HG03432 (cell line): ENCODE measurements around the gene PCGF2.

Source experiments
- ATAC-seq: cut with Tn5 transposase; IDR thresholded peaks from one replicate; pipeline ENCODE4 v1.9.1; 2021; ENCODE audit warnings: mild to moderate bottlenecking, moderate library complexity; ENCODE audit not compliant: unreplicated experiment

The PCGF2 gene

DNA sequence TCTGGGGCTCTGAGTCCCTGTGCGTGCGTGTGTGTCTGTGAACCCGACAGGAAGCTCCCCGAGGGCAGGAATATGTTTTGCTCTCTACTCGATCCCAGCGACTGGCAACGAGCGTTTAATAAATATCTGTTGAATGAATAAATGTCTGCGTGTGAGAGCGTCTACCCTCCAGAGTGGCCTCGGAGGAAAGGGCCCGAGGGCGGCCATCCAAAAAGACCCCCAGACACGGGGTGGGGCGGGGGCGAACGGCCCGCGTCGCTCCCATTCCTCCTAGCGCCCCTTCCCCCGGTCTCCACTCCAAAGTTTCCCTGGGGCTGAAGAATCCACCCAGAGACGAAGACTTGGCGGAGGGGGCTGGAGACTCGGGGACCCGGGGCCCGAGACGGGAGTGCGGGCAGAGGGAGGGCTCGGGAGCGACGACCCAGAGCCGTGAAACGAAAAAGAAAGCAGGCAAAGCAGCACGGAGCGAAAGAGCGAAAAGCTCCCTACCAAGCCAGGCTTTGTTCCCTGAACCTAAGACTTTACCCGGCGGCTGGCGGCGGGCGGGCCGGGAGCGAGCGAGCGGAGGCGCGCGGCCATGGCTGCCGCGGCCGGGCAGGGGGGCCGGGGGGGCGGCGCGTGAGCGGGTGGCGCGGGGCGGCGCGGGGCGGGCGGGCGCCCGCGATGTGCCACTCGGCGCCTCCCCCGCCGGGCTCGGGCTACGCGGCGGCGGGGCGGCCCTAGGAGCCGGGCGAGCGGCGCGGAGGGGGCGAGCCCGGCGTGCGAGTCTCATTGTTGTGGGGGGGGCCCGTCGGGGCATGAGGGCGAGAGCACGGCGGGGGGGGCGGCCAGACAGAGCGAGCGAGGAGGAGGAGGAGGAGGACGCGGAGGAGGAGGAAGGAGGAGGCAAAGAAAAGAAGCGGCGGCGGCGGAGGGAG is 43.3 kb downstream of the PCGF2 start, which contains the start of gene MLLT6:
TSS of gene MLLT6 (plus strand) at position 668 of the 917 bp plus-strand sequence. CDS start 360 bp downstream, outside the sequence.
- no peak for ATAC-seq

- ATAC-seq: peak; percentile 19
Observed at GRCh38 chr17:38703742-38704605, 44.2 kb downstream of the PCGF2 start.

DNA sequence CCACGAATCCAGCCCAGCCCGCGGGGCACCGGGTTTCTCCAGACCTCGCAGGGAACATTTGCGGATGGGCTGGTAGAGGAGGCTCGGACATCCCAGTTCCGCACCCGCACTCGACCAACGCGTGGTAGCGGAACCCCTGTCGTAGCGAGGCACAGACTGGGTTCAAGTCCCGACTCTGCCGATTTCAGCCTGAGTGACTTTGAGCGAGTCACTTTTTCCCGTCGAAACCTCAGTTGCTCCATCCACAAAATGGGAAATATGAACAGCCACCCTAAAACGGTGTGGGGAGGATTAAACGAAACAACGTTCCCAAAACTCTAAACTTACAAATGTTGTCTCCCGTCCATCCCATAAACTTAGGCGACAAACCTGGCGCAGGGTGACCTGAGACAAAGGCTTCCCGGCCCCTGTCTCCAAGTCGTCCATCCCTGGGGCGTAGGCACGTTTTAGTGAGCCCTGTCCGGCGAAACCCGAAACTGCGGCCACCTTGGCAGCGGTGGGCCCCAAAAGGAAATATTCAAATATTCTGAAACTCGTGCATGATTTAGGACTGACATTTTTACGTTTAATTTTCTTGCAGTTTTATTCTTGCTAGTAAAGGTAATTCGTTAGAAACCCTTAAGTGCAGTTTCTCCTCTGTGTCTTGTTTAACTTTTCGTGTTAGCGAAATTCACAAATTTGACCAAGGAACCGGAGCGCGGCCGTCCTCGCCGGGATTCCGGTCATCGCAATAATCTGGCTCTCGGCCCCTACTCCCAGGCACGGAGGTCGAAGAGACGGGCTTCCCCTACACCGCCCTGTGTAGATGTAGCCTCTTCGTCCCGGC is 45.0 kb downstream of the PCGF2 start:
- no peak for ATAC-seq

DNA sequence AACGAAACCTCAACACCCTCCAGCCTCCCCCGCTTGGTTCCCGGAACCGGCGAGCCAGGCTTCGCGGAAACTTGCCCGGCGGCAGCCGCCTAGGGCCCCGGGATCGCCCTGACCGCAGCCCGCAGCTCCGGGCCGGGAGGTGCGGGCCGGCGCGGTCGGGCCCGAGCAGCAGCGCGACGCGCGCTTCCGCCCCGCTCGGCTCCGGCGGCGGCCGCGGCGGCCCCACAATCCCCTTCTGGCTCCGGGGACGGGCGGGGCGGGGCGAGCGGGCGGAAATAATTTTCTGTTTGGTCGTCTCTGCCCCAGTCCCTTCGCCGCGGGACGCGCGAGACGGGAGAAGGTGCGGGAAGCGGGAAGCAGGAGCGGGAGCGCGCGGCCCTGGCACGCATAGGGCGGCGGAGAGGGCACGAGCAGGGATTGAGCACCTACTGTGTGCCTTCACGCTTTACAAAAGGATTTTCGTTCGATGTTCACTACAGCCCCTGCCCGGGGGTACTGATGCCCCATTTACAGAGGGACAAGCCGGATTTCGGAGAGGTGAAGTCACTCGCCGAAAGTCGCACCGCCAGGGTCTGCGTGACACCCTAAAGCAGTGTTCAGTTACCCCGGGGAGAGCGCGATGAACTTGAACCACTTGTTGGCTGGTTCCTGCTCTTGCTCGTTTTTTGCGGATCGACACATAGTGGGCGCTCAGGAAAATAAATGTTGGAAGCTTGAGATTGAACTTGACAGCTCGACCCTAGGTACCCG is 45.8 kb downstream of the PCGF2 start:
- ATAC-seq: peak; percentile 29

- peak; percentile 20 for ATAC-seq
Observed at GRCh38 chr17:38701504-38702165, 46.5 kb downstream of the PCGF2 start.

- no peak for ATAC-seq
Observed at GRCh38 chr17:38698760-38699159, 49.4 kb downstream of the PCGF2 start.

- ATAC-seq: no peak
Observed at GRCh38 chr17:38697061-38697820, 50.9 kb downstream of the PCGF2 start.

GRCh38 chr17:38693700-38694329 is 54.3 kb downstream of the PCGF2 start:
- no peak for ATAC-seq

DNA sequence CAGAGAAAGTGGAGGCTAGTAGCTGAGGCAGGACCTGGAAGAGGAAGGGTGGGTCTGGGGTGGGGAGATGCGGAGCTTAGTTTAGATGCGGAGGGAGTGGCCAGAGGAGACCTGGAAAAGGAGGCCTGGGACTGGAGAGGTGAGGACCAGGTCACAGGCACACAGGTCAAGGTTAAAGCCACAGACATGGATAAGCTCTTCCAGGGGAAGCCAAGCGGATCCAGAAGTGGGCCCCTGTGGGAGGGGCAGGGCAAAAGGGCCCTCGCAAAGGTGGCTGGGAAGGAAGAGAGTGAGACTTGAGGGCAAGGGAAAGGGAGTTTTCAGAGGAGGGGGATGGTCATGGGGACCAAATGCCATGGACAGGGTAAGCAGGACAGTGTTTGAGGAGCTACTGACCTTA is 57.0 kb downstream of the PCGF2 start:
- ATAC-seq: no peak

DNA sequence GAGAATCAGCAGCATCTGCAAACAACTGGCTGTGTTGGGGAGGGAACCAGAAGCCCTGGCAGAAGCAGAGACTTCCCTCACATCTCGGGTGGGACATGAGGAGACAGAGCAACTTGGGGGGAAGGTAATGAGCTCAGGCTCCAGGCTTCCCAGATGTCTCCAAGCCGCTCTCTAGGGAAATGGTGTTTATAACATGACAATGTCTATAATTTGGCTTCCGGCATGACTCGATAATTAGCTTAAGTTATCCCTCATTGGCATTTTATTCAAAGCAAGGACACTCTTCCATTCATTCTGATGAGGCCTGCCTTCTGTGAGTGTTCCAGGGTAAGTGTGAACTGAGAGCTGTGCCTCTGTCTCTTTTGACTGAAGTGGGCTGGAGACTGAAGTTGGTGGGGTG is 57.8 kb downstream of the PCGF2 start:
- ATAC-seq: no peak

DNA sequence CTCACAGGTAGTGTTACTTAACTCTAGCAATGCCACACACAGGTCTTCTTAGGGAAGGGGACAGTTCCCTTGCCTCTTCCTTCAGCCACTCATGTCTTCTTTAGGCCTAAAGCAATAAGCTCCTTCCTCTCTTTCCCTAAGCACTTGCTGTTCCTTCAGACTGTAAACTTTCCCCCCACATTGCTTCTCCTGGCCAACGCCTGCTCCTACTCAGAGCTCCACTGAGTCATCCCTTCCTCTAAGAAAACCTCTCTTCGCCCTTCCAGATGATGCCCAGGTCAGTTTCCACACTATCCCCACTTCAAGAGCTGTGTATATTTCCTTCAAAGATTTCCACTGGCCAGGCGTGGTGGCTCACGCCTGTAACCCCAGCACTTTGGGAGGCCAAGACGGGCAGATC is 60.9 kb downstream of the PCGF2 start:
- ATAC-seq: no peak

- ATAC-seq: no peak
Observed at GRCh38 chr17:38685491-38685890, 62.6 kb downstream of the PCGF2 start.
